ENCODE results near the gene KCNT2.
A peak's percentile ranks its signal among the peaks of the same experiment; 100 is the strongest.

The KCNT2 gene

DNA sequence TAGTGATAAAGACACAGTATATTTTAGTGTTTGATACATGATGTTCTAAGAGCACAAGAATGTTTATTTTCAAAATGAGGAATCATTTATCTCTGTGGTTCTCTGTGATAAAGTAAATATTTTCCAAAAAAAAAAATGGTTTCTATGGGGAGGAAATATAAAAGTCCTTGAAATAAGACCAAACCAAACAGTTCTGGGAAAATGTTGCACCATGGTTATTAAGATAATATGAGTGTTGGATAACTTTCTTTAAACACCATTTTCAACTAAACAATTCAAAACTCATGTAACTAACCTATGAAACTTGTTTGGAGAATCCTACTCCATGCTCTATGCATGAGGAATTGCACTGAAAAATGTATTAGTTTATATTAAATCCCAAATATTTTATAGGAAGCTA is 184.6 kb downstream of the KCNT2 start:
- no peaks in the 10 kb centered on the region for H3K79me2 ChIP-seq (ENCODE audit: control insufficient read depth, insufficient read depth, low read length)
- no peaks in the 10 kb centered on the region for H3K4me1 ChIP-seq (ENCODE audit: control insufficient read depth, low read depth, low read length)
- H3K56ac ChIP-seq (ENCODE audit: low read length): no peak overlapping the region
- no peaks in the 10 kb centered on the region for H3K27me3 ChIP-seq (ENCODE audit: insufficient read depth, low read length, poor library complexity)
- no peak overlapping the region for H3K23ac ChIP-seq (ENCODE audit: low read length)
- no peak for DNase-seq
- H3K4me3 ChIP-seq (ENCODE audit: low read length): no peak overlapping the region
- no peak overlapping the region for H3K27ac ChIP-seq (ENCODE audit: low read depth, low read length)
- no peaks in the 10 kb centered on the region for H3K36me3 ChIP-seq (ENCODE audit: control insufficient read depth, insufficient read depth, low read length)
- no peak overlapping the region for H2BK5ac ChIP-seq (ENCODE audit: low read length)
- H2AK5ac ChIP-seq (ENCODE audit: low read length): no peak overlapping the region
- no peak overlapping the region for H4K5ac ChIP-seq (ENCODE audit: low read length)
- H4K8ac ChIP-seq (ENCODE audit: low read depth, low read length): no peak overlapping the region
- H3K79me1 ChIP-seq (ENCODE audit: low read length): no peaks in the 10 kb centered on the region
- H2BK15ac ChIP-seq (replicated peaks; ENCODE audit: low read depth): no peak overlapping the region
- no peak overlapping the region for H3K9ac ChIP-seq (ENCODE audit: low read length)
- no peak overlapping the region for H2BK120ac ChIP-seq (ENCODE audit: low read depth, low read length)
- no peak overlapping the region for H3K18ac ChIP-seq (ENCODE audit: low read length)
- no peak overlapping the region for H3K4me2 ChIP-seq (ENCODE audit: low read length)
- H3K4ac ChIP-seq (ENCODE audit: low read depth, low read length): no peak overlapping the region

DNA sequence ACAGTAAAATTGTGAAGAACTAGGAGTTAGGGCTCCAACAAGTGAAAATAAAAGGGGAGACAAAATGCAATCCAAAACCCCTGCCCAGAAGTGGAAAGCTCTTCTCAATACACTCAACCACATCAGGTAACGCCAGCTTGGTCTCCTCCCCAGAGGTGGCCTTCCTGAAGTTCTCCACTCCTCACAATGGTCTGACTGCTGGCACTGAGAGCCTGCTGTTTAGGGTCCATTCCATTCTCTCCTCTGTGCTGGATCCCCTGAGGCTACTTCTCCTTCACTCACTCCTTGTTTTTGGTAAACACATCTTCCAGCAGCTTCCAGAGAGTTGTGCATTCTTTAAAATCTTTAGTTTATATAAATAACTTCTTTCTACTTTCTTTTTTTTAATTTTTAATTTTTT is 189.5 kb downstream of the KCNT2 start:
- no CpG with 5 or more reads among the region's 1 CpG for WGBS (ENCODE audit: extremely low coverage, insufficient coverage, low lambda C conversion rate)

DNA sequence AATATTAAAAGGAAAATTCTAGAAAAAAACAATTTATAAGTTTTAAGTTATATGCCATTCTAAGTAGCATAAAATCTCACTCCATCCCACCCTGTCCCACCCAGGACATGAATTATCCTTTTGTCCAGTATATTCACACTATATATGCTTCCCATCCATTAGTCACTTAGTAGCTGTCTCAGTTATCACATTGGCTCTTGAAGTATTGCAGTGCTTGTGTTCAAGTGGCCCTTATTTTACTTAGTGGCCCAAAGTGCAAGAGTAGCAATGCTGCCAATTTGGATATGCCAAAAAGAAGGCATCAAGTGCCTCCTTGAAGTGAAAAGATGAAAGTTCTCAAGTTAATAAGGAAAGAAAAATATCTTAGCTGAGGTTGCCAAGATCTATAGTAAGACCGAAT is 192.3 kb downstream of the KCNT2 start:
- Histone ChIP-seq H3K23ac (ENCODE audit: low read length) (no peak overlapping the region), H3K18ac (ENCODE audit: low read length) (no peak overlapping the region), H3K27me3 (ENCODE audit: insufficient read depth, low read length, poor library complexity) (no peaks in the 10 kb centered on the region), H3K9ac (ENCODE audit: low read length) (no peak overlapping the region), H2BK15ac (replicated peaks; ENCODE audit: low read depth) (no peak overlapping the region), H3K4me2 (ENCODE audit: low read length) (no peak overlapping the region), H3K4me3 (ENCODE audit: low read length) (no peak overlapping the region), H4K8ac (ENCODE audit: low read depth, low read length) (no peak overlapping the region), H3K4ac (ENCODE audit: low read depth, low read length) (no peak overlapping the region), H3K4me1 (ENCODE audit: control insufficient read depth, low read depth, low read length) (no peaks in the 10 kb centered on the region), H4K5ac (ENCODE audit: low read length) (no peak overlapping the region), H2AK5ac (ENCODE audit: low read length) (no peak overlapping the region), H3K27ac (ENCODE audit: low read depth, low read length) (no peak overlapping the region), H2BK120ac (ENCODE audit: low read depth, low read length) (no peak overlapping the region), H2BK5ac (ENCODE audit: low read length) (no peak overlapping the region), H3K56ac (ENCODE audit: low read length) (no peak overlapping the region), H3K79me2 (ENCODE audit: control insufficient read depth, insufficient read depth, low read length) (no peaks in the 10 kb centered on the region), H3K79me1 (ENCODE audit: low read length) (no peaks in the 10 kb centered on the region), H3K36me3 (ENCODE audit: control insufficient read depth, insufficient read depth, low read length) (no peaks in the 10 kb centered on the region)
- no CpG with 5 or more reads among the region's 1 CpG for WGBS (ENCODE audit: extremely low coverage, insufficient coverage, low lambda C conversion rate)
- DNase-seq: no peak

More for the DNA sequence above, 189.5 kb downstream of the KCNT2 start:
- no peaks in the 10 kb centered on the region for H3K79me2 ChIP-seq (ENCODE audit: control insufficient read depth, insufficient read depth, low read length)
- no peak overlapping the region for H2AK5ac ChIP-seq (ENCODE audit: low read length)
- H3K27ac ChIP-seq (ENCODE audit: low read depth, low read length): no peak overlapping the region
- no peak overlapping the region for H3K18ac ChIP-seq (ENCODE audit: low read length)
- H3K36me3 ChIP-seq (ENCODE audit: control insufficient read depth, insufficient read depth, low read length): no peaks in the 10 kb centered on the region
- no peak overlapping the region for H2BK15ac ChIP-seq (replicated peaks; ENCODE audit: low read depth)
- H3K9ac ChIP-seq (ENCODE audit: low read length): no peak overlapping the region
- H2BK120ac ChIP-seq (ENCODE audit: low read depth, low read length): no peak overlapping the region
- H3K27me3 ChIP-seq (ENCODE audit: insufficient read depth, low read length, poor library complexity): no peaks in the 10 kb centered on the region
- no peak overlapping the region for H4K5ac ChIP-seq (ENCODE audit: low read length)
- no peak overlapping the region for H3K4me2 ChIP-seq (ENCODE audit: low read length)
- H2BK5ac ChIP-seq (ENCODE audit: low read length): no peak overlapping the region
- H3K4ac ChIP-seq (ENCODE audit: low read depth, low read length): no peak overlapping the region
- H3K4me3 ChIP-seq (ENCODE audit: low read length): no peak overlapping the region
- H3K56ac ChIP-seq (ENCODE audit: low read length): no peak overlapping the region
- DNase-seq: peak; percentile 21
- H3K23ac ChIP-seq (ENCODE audit: low read length): no peak overlapping the region
- H3K4me1 ChIP-seq (ENCODE audit: control insufficient read depth, low read depth, low read length): no peaks in the 10 kb centered on the region
- H3K79me1 ChIP-seq (ENCODE audit: low read length): no peaks in the 10 kb centered on the region
- H4K8ac ChIP-seq (ENCODE audit: low read depth, low read length): no peak overlapping the region

DNA sequence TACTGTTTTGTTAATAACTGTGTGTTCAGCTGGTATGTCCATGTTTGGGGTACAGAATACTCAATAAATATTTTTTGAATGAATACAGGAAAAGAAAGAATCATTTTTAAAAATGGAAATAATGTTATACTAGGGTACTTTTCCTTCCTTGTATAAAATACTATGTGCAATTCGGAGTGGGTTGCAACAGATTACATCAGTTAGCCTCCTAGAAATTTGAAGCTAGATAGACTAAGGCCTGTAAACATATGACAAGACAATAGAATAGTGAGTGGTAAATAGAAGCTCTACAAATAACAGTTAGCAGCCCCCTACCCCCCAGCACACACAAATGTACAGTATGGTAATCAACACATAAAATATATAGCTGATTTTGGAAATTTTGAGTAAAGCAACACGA is 195.9 kb downstream of the KCNT2 start:
- H2AK5ac ChIP-seq (ENCODE audit: low read length): no peak overlapping the region
- no peak overlapping the region for H3K4me3 ChIP-seq (ENCODE audit: low read length)
- no peak overlapping the region for H3K56ac ChIP-seq (ENCODE audit: low read length)
- H3K9ac ChIP-seq (ENCODE audit: low read length): no peak overlapping the region
- H3K23ac ChIP-seq (ENCODE audit: low read length): no peak overlapping the region
- H3K4me2 ChIP-seq (ENCODE audit: low read length): no peak overlapping the region
- H3K79me1 ChIP-seq (ENCODE audit: low read length): no peaks in the 10 kb centered on the region
- no peak overlapping the region for H2BK15ac ChIP-seq (replicated peaks; ENCODE audit: low read depth)
- no CpG with 5 or more reads among the region's 2 CpGs for WGBS (ENCODE audit: extremely low coverage, insufficient coverage, low lambda C conversion rate)
- no peaks in the 10 kb centered on the region for H3K4me1 ChIP-seq (ENCODE audit: control insufficient read depth, low read depth, low read length)
- H3K4ac ChIP-seq (ENCODE audit: low read depth, low read length): no peak overlapping the region
- DNase-seq: no peak
- no peak overlapping the region for H3K18ac ChIP-seq (ENCODE audit: low read length)
- H4K5ac ChIP-seq (ENCODE audit: low read length): no peak overlapping the region
- H3K36me3 ChIP-seq (ENCODE audit: control insufficient read depth, insufficient read depth, low read length): no peaks in the 10 kb centered on the region
- no peaks in the 10 kb centered on the region for H3K27me3 ChIP-seq (ENCODE audit: insufficient read depth, low read length, poor library complexity)
- H3K79me2 ChIP-seq (ENCODE audit: control insufficient read depth, insufficient read depth, low read length): no peaks in the 10 kb centered on the region
- H4K8ac ChIP-seq (ENCODE audit: low read depth, low read length): no peak overlapping the region
- H3K27ac ChIP-seq (ENCODE audit: low read depth, low read length): no peak overlapping the region
- no peak overlapping the region for H2BK5ac ChIP-seq (ENCODE audit: low read length)
- H2BK120ac ChIP-seq (ENCODE audit: low read depth, low read length): no peak overlapping the region

DNA sequence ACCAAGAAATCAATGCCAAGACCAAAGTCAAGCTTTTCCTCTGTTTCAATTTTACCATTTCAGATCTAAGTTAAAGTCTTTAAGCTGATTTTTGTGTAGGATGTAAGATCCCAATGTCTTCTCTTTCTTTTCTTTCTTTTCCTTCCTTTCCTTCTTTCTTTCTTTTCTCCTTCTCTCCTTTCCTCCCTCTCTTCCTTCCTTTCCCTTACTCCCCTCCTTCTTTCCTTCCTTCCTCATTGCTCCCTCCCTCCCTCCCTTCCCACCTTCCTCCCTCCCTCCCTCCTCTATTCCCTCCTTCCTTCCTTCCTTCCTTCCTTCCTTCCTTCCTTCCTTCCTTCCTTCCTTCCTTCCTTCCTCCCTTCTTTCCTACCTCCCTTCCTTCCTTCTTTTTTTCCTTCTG is 197.5 kb downstream of the KCNT2 start:
- Histone ChIP-seq H3K18ac (ENCODE audit: low read length) (no peak overlapping the region), H3K9ac (ENCODE audit: low read length) (no peak overlapping the region), H2BK120ac (ENCODE audit: low read depth, low read length) (no peak overlapping the region), H3K23ac (ENCODE audit: low read length) (no peak overlapping the region), H3K4ac (ENCODE audit: low read depth, low read length) (no peak overlapping the region), H2AK5ac (ENCODE audit: low read length) (no peak overlapping the region), H3K4me2 (ENCODE audit: low read length) (no peak overlapping the region), H3K27me3 (ENCODE audit: insufficient read depth, low read length, poor library complexity) (no peaks in the 10 kb centered on the region), H3K27ac (ENCODE audit: low read depth, low read length) (no peak overlapping the region), H4K5ac (ENCODE audit: low read length) (no peak overlapping the region), H3K79me2 (ENCODE audit: control insufficient read depth, insufficient read depth, low read length) (no peaks in the 10 kb centered on the region), H3K79me1 (ENCODE audit: low read length) (no peaks in the 10 kb centered on the region), H4K8ac (ENCODE audit: low read depth, low read length) (no peak overlapping the region), H3K36me3 (ENCODE audit: control insufficient read depth, insufficient read depth, low read length) (no peaks in the 10 kb centered on the region), H2BK5ac (ENCODE audit: low read length) (no peak overlapping the region), H2BK15ac (replicated peaks; ENCODE audit: low read depth) (no peak overlapping the region), H3K4me1 (ENCODE audit: control insufficient read depth, low read depth, low read length) (no peaks in the 10 kb centered on the region), H3K56ac (ENCODE audit: low read length) (no peak overlapping the region), H3K4me3 (ENCODE audit: low read length) (no peak overlapping the region)
- DNase-seq: no peak

DNA sequence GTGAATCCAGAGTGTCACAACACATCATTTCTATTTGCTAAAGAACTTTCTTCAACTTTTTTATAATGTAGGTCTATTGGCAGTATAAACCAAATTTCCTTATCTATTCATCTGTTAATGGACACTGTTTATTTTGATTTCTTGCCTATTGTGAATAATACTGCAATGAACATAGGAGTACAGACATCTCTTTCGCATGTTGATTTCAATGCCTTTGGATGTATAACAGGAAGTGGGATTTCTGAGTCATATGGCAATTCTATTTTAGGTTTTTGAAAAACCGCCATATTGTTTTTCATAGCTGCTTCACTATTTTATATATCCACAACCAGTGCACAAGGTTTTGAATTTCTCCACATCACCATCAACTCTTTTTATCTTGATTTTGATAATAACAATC is 198.7 kb downstream of the KCNT2 start:
- no peak overlapping the region for H3K4me2 ChIP-seq (ENCODE audit: low read length)
- no CpG with 5 or more reads among the region's 2 CpGs for WGBS (ENCODE audit: extremely low coverage, insufficient coverage, low lambda C conversion rate)
- no peak overlapping the region for H3K4me3 ChIP-seq (ENCODE audit: low read length)
- no peak overlapping the region for H3K4ac ChIP-seq (ENCODE audit: low read depth, low read length)
- H3K79me1 ChIP-seq (ENCODE audit: low read length): no peaks in the 10 kb centered on the region
- no peak for DNase-seq
- H2AK5ac ChIP-seq (ENCODE audit: low read length): no peak overlapping the region
- H3K4me1 ChIP-seq (ENCODE audit: control insufficient read depth, low read depth, low read length): no peaks in the 10 kb centered on the region
- H3K9ac ChIP-seq (ENCODE audit: low read length): no peak overlapping the region
- no peak overlapping the region for H3K56ac ChIP-seq (ENCODE audit: low read length)
- no peak overlapping the region for H4K8ac ChIP-seq (ENCODE audit: low read depth, low read length)
- H3K36me3 ChIP-seq (ENCODE audit: control insufficient read depth, insufficient read depth, low read length): no peaks in the 10 kb centered on the region
- H3K27ac ChIP-seq (ENCODE audit: low read depth, low read length): no peak overlapping the region
- no peak overlapping the region for H2BK5ac ChIP-seq (ENCODE audit: low read length)
- H2BK120ac ChIP-seq (ENCODE audit: low read depth, low read length): no peak overlapping the region
- no peaks in the 10 kb centered on the region for H3K27me3 ChIP-seq (ENCODE audit: insufficient read depth, low read length, poor library complexity)
- no peak overlapping the region for H3K23ac ChIP-seq (ENCODE audit: low read length)
- no peak overlapping the region for H4K5ac ChIP-seq (ENCODE audit: low read length)
- H3K79me2 ChIP-seq (ENCODE audit: control insufficient read depth, insufficient read depth, low read length): no peaks in the 10 kb centered on the region
- H2BK15ac ChIP-seq (replicated peaks; ENCODE audit: low read depth): no peak overlapping the region
- H3K18ac ChIP-seq (ENCODE audit: low read length): no peak overlapping the region

Measured in mesendoderm (in vitro differentiated cells).